K562 (cell line): ENCODE measurements around the gene ATPAF2. TPM values are rescaled to one million over a fixed set of nuclear protein-coding genes. Genes with fewer than 3 reads are reported as not detected.

Source experiments
- SAFB ChIP-seq: fragments of 200-400 bp; formaldehyde crosslinking; IDR thresholded peaks from 2 replicates; pipeline ENCODE4 v1.6.1; 2017; ENCODE audit warnings: low read depth, low read length, borderline replicate concordance
- XRCC4 ChIP-seq: IDR thresholded peaks from one replicate; pipeline ENCODE4 v1.6.1; 2011; ENCODE audit not compliant: insufficient read depth, insufficient read length; ENCODE audit errors: extremely low read depth
- ZNF146 ChIP-seq: IDR thresholded peaks from one replicate; pipeline ENCODE4 v1.6.1; 2018; ENCODE audit warnings: missing compliant biosample characterization; ENCODE audit not compliant: unreplicated experiment
- polyA plus RNA-seq, 8 experiments: library from polyadenylated mRNA; depleted of rRNA in 4 of 8; stranded (reverse) in 5 of 8; unstranded in 3 of 8; fragments of >200 nt; fragmentation: Nextera tagmentation in 2 of 8; fragmentation: Illumina TruSeq in 1 of 8; extraction: Ambion mirVana in 2 of 8; extraction: Trizol in 1 of 8; gene quantifications; 2 replicates each; pipeline versions ENCODE4 v1.2.1 to v1.2.3, GENCODE V29; 2011 to 2014; ENCODE audit warnings: inconsistent platforms in 1 of 8, missing spikeins in 1 of 8
- total RNA-seq, 7 experiments: library from RNA; depleted of rRNA in 6 of 7; stranded (reverse); fragments of >200 nt in 6 of 7; fragmentation: Illumina TruSeq in 2 of 7; extraction: Trizol in 2 of 7; gene quantifications; 2 replicates each; pipeline versions ENCODE4 v1.2.1 to v1.2.3, GENCODE V29; 2011 to 2021; ENCODE audit warnings: low replicate concordance in 1 of 7
- TF ChIP-seq, protein P1 (sequence below), 2 experiments: IDR thresholded peaks; 2 replicates each; pipeline ENCODE4 v1.6.1; 2012; ENCODE audit warnings: improper control_type of control experiment in 2 of 2, low read depth in 2 of 2, low read length in 2 of 2, borderline replicate concordance in 1 of 2
- TF ChIP-seq, protein P2 (sequence below): IDR thresholded peaks from 2 replicates; pipeline ENCODE4 v1.6.1; 2011; ENCODE audit not compliant: insufficient read length; ENCODE audit errors: extremely low read depth
- TF ChIP-seq, protein P3 (sequence below): fragments of 250-450 bp; sonication (Bioruptor Pico); IDR thresholded peaks from 2 replicates; pipeline ENCODE4 v1.8.0; 2022; ENCODE audit warnings: inconsistent platforms
- TF ChIP-seq, protein P4 (sequence below): fragments of 450-650 bp; formaldehyde crosslinking; IDR thresholded peaks from 2 replicates; pipeline ENCODE4 v1.4.0; 2022; ENCODE audit warnings: missing genetic modification characterization
- TF ChIP-seq, protein P5 (sequence below): fragments of 450-650 bp; IDR thresholded peaks from 2 replicates; pipeline ENCODE4 v1.6.1; 2016; ENCODE audit warnings: mild to moderate bottlenecking

The ATPAF2 gene
- total and polyA plus RNA-seq, 9 of the 15 experiments (the other 6 are each of a cell fraction or from before 2014, with no cell fraction given): 2.1 to 19.2 (median 11.3) TPM

DNA sequence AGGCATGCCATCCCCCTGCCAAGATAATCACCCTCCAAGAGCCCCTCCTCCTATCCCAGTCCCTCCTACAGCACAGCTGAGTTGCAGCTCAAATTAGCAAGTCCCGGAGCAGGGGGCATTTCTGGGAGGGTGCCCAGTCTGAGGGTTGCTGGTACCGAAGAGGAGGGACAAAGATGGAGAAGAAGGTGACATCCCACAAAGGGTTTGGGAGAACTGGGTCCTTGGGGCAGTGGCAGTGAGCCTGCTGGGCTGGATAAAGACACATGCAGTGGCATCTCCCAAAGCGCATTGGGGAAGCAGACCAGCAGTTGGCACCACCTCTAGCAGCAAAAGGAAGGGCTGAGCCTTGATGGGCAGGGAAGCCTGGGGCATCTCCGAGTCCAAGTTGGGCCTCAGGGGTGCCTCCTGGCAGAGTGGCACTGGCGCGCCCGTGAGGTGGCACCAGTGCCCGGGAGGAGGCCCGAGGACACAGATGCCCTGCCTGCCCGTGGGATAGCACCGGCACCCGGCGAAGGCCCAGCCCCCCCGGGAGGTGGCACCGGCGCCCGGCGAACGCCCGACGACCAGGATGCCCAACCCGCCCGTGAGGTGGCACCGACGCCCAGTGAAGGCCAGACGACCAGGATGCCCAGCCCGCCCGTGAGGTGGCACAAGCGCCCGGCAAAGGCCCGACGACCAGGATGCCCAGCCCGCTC, 67.4 kb downstream of the ATPAF2 start (continued):
- TF ChIP-seq, protein P1, sequence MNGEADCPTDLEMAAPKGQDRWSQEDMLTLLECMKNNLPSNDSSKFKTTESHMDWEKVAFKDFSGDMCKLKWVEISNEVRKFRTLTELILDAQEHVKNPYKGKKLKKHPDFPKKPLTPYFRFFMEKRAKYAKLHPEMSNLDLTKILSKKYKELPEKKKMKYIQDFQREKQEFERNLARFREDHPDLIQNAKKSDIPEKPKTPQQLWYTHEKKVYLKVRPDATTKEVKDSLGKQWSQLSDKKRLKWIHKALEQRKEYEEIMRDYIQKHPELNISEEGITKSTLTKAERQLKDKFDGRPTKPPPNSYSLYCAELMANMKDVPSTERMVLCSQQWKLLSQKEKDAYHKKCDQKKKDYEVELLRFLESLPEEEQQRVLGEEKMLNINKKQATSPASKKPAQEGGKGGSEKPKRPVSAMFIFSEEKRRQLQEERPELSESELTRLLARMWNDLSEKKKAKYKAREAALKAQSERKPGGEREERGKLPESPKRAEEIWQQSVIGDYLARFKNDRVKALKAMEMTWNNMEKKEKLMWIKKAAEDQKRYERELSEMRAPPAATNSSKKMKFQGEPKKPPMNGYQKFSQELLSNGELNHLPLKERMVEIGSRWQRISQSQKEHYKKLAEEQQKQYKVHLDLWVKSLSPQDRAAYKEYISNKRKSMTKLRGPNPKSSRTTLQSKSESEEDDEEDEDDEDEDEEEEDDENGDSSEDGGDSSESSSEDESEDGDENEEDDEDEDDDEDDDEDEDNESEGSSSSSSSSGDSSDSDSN (IDR thresholded peaks at IDR 0.05; ENCODE audit: borderline replicate concordance in 1 of 2, low read depth in 2 of 2, low read length in 2 of 2): no peak
- TF ChIP-seq ZNF146 (CRISPR knock-in tag): no peak
- TF ChIP-seq, protein P2, sequence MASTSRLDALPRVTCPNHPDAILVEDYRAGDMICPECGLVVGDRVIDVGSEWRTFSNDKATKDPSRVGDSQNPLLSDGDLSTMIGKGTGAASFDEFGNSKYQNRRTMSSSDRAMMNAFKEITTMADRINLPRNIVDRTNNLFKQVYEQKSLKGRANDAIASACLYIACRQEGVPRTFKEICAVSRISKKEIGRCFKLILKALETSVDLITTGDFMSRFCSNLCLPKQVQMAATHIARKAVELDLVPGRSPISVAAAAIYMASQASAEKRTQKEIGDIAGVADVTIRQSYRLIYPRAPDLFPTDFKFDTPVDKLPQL: no peak
- no peak for TF ChIP-seq SAFB
- TF ChIP-seq, protein P3, sequence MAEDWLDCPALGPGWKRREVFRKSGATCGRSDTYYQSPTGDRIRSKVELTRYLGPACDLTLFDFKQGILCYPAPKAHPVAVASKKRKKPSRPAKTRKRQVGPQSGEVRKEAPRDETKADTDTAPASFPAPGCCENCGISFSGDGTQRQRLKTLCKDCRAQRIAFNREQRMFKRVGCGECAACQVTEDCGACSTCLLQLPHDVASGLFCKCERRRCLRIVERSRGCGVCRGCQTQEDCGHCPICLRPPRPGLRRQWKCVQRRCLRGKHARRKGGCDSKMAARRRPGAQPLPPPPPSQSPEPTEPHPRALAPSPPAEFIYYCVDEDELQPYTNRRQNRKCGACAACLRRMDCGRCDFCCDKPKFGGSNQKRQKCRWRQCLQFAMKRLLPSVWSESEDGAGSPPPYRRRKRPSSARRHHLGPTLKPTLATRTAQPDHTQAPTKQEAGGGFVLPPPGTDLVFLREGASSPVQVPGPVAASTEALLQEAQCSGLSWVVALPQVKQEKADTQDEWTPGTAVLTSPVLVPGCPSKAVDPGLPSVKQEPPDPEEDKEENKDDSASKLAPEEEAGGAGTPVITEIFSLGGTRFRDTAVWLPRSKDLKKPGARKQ (CRISPR knock-in tag): no peak
- TF ChIP-seq, protein P4, sequence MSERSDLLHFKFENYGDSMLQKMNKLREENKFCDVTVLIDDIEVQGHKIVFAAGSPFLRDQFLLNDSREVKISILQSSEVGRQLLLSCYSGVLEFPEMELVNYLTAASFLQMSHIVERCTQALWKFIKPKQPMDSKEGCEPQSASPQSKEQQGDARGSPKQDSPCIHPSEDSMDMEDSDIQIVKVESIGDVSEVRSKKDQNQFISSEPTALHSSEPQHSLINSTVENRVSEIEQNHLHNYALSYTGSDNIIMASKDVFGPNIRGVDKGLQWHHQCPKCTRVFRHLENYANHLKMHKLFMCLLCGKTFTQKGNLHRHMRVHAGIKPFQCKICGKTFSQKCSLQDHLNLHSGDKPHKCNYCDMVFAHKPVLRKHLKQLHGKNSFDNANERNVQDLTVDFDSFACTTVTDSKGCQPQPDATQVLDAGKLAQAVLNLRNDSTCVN (CRISPR knock-in tag): no peak
- TF ChIP-seq, protein P5, sequence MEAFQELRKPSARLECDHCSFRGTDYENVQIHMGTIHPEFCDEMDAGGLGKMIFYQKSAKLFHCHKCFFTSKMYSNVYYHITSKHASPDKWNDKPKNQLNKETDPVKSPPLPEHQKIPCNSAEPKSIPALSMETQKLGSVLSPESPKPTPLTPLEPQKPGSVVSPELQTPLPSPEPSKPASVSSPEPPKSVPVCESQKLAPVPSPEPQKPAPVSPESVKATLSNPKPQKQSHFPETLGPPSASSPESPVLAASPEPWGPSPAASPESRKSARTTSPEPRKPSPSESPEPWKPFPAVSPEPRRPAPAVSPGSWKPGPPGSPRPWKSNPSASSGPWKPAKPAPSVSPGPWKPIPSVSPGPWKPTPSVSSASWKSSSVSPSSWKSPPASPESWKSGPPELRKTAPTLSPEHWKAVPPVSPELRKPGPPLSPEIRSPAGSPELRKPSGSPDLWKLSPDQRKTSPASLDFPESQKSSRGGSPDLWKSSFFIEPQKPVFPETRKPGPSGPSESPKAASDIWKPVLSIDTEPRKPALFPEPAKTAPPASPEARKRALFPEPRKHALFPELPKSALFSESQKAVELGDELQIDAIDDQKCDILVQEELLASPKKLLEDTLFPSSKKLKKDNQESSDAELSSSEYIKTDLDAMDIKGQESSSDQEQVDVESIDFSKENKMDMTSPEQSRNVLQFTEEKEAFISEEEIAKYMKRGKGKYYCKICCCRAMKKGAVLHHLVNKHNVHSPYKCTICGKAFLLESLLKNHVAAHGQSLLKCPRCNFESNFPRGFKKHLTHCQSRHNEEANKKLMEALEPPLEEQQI: no peak
- TF ChIP-seq XRCC4: no peak
